ENCODE measurements around the gene SSX2IP.
A peak's percentile ranks its signal among the peaks of the same experiment; 100 is the strongest.
"Not testable (repeated sequence)": the region's sequence is repeated elsewhere in the genome, so short reads cannot be mapped to it uniquely, and the experiment has no call there.

SSX2IP gene

DNA sequence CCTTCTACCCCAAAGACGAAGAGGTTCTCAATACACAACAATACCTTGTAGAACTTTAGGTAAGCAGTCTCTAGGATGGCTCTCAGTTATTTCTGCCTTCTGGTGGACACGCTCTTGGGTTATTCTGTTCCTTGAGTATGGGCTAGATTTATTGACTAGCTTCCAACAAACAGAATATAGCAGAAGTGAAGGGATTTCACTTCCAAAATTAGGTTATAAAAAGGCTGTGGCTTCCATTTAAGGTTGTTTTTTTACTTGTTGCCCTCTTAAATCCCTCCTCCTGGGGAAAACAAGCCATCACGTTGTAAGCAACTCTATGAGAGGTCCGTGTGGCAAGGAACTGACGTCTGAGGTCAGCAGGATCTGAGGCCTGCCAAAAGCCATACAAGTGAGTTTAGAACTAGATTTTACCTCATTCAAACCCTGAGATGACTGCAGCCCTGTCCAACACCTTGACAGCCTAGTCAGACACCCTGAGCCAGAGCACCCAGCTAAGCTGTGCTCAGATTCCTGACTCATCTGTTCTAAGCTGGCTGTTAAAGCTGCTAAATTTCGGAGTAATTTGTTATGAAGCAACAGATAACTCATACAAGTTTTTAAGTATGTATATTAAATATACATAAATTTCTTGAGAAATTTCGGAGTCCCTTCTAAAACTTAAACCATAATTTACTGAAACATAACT lies 12.7 kb downstream of the SSX2IP start:
- no peak for DNase-seq (ENCODE audit: low read depth)

DNA sequence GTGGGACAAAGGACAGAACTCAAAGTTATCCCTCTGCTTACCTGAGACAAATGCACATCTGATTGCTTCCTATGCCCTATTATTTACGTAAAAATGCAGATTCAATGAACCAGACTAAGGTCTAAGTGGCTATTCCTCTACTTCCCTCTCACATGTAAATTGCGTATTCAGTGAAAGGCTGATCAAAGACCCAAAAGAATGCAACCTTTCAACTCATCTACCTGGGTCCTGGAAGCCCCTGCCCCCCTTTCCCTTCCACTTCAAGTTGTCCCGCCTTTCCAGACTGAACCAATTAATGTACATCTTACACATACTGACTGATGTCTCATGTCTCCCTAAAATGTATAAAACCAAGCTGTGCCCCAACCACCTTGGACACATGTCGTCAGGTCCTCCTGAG lies 14.6 kb downstream of the SSX2IP start:
- DNase-seq (ENCODE audit: low read depth) = no peak

DNA sequence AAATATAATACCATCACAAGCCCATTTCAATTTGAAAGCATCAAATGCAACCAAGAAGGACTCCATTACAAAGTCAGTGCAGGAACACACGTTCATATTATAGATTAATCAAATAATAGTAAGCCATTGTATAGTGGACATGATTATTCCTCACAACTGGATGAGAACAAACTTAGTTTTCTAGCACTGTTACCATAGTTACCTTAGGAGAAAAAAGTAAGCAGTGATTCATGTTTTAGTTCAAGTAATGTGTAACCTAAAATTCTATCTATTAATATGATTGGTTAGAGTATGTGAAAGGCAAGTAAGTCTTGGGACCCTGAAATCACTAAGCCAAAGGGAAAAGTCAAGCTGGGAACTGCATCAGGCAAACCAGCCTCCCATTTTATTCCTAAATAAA lies 15.2 kb downstream of the SSX2IP start:
- no peak for DNase-seq (ENCODE audit: low read depth)

DNA sequence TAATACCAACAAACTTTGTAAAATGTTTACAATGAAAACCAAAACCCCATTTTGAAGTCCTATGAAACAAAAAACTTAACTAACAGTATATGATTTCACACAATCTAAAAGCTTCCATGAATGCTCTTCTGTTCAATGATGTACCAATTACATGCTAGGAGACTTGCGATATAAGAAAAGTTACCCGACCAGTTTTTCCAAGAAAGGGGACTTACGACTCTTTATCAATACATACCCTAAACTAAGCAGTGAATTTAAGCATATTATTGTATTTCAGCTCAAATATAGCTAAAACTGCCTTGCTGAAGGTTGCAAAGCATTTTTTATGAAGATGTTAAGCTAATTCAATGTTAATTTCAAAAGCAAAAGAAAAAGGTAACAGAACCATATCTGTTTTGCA lies 15.6 kb downstream of the SSX2IP start:
- DNase-seq (ENCODE audit: low read depth) = no peak

DNA sequence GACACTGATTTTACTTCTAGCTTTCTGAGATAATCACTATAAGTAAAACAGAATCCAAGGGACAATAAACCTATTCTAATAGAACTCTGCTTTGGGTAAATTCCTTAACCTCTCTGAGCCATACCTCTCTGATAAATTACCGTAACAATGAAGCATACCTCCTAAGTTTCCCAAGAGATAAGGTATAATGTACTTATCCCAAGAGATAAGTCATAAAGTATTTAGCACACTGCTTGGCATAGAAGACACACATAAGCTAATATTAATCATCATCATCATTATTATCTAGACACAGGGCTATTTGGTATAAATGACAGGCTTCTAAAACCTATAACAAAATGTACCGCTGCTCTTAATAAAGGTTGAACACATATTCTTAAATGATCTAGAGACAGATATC lies 16.2 kb downstream of the SSX2IP start:
- DNase-seq (ENCODE audit: low read depth) = no peak

DNA sequence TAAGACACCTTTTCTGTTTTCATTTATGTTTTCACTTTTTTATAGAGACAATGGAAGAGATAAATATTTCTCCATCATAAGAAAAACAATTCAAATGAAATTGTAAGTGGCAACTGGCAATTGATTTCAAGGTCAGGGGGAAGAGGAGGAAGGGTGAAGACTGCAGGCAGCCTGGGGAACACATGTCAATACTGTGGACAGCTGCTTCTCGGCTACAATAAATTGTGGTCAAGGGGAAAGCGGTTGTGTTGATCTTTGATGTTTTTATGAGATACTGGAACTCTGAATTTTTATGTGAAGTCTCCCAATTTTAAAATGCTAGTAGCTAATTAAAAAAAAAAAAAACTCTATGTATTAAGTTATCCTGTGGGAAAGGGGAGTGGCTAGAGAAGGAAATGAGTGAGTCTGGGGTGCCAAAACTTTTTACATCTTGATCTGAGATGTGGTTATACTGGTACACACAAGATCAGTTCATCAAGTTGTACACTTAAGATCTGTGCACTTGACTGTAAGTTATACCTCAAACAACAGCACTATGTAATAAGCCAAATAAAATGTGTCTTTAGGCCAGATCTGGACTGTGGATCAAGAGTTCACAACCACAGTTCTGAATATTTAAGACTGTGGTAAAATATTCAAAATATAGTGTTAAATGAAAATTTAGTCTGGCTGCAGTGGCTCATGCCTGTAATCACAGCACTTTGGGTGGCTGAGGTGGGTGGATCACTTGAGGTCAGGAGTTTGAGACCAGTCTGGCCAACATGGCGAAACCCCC lies 18.0 kb downstream of the SSX2IP start:
- no peak for DNase-seq (ENCODE audit: low read depth)

- no peak for DNase-seq (ENCODE audit: low read depth)
Observed at GRCh38 chr1:84669831-84670230, 20.4 kb downstream of the SSX2IP start.

DNA sequence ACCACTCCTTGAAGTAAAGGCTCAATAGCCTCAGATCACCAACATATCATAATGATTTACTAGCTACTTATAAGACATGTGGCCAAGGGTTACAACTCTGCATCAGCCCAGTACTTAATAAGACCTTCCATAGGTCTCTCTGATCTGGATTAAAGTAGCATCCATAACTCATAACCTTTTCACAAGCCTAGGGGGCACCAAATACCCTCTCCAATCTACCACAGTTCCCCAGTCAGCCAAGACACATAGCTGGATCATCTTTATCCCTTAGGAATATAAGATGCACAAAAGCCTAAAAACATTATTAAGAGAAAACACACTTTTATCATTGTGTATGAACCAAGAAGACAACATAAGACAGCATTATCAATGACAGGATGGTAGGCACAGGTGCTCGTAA lies 22.1 kb downstream of the SSX2IP start:
- DNase-seq (ENCODE audit: low read depth) = no peak

- DNase-seq (ENCODE audit: low read depth) = no peak
Observed at GRCh38 chr1:84665703-84666317, 24.5 kb downstream of the SSX2IP start.

- DNase-seq (ENCODE audit: low read depth) = no peak
Observed at GRCh38 chr1:84653130-84653677, 37.1 kb downstream of the SSX2IP start.

DNA sequence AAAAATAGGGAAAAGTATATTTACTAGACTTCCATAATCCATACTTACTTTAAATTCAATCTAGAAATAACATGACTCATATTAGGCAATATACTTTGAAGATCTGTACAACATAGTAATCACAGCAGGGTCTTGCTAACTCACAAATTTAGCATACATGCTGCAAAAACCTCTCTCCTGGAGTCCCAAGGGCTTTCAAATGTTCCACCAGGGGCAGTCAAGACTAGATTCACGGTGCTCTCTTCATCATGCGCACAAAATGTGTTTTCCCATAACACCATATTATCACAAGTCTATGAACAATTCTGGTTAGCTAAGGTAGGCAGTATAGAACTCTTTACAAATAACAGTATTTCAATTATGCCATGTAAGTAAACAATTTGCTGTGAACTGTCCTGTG lies 45.8 kb downstream of the SSX2IP start:
- DNase-seq (ENCODE audit: low read depth) = no peak

- DNase-seq (ENCODE audit: low read depth) = no peak
Observed at GRCh38 chr1:84643183-84643582, 47.1 kb downstream of the SSX2IP start.

GRCh38 chr1:84642774-84643173 lies 47.5 kb downstream of the SSX2IP start:
- DNase-seq (ENCODE audit: low read depth) = no peak

DNA sequence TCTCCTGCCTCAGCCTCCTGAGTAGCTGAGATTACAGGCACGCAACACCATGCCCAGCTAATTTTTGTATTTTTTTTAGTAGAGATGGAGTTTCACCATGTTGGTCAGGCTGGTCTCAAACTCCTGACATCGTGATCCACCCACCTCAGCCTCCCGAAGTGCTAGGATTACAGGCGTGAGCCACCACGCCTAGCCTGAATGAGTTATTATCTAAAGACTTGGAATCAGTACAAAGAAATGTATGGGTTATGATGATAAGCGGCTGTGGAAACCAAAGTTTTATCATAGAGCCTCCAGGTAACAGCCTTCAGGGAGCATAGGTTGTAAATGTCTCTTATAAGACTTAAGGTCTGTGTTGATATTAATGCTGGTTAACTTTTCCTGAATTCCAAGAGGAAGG lies 50.5 kb downstream of the SSX2IP start:
- DNase-seq (ENCODE audit: low read depth) = not testable (repeated sequence)

DNA sequence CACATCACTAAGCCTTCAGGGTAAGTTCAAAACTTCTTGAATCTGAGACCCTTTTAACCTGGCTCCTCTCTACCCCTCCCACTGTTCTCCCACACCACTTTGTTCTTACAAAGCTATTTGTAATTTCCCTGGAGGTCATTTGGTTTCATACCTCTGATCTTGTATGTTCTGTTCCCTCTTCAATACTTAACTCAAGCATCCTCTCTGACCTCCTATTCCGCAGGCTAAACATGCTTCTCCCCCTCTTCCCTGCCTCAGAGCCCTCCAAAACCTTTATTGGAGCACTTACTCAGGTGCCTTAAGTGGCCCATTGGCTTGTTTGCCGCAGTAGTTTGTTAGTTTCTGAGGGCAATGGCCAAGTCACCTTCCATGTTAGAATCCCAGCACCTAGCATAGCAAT lies 54.8 kb downstream of the SSX2IP start:
- no peak for DNase-seq (ENCODE audit: low read depth)

DNA sequence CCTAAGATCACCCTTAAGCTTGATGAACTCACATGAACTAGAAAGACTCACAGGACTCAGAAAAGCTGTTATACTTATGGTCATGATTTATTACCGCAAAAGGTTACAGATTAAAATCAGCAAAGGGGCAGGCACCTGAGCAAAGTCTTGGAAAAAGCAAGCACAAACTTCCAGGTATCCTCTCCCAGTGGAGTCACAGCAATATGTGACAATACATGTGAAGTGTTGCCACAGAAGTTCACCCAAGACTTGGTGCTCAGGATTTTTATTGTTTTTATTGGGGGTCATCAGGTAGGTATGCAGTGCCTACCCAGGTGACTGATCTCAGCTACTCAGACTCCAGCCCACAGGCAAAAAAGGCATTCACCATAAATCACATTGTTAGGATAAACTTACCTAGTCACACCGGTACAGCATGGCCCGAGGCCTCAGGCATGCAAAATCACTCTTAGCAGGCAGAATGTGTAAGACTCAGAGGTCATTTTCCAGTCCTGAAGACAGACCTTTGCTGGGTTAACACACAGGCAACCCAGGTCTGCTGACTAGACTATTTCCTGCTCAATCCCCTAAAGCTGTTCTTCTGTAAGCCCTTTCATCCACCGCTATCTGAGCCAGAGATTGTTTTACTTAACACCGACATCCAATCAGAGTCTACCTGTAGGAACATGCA lies 55.6 kb downstream of the SSX2IP start:
- DNase-seq (ENCODE audit: low read depth) = no peak

- DNase-seq (ENCODE audit: low read depth) = no peak
Observed at GRCh38 chr1:84632673-84633434, 57.4 kb downstream of the SSX2IP start.

DNA sequence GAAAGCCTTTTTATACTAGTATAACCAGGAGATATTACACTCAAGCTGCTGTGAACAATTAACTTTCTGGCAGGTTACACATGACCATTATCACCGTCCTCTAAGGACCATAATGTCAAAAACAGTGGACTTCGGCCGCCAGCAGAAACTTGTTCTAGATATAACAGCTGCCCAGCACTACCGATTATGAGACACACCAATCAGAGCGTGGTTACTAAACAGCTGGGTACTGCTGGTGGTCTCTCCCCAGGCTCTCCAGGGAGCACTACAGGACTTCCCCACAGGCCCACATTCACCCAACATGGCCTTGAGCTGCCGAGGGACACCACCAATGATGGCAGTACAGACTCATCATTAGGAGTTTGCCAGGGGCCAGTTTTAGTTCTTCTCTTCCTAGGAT lies 58.1 kb downstream of the SSX2IP start:
- DNase-seq (ENCODE audit: low read depth) = no peak

DNA sequence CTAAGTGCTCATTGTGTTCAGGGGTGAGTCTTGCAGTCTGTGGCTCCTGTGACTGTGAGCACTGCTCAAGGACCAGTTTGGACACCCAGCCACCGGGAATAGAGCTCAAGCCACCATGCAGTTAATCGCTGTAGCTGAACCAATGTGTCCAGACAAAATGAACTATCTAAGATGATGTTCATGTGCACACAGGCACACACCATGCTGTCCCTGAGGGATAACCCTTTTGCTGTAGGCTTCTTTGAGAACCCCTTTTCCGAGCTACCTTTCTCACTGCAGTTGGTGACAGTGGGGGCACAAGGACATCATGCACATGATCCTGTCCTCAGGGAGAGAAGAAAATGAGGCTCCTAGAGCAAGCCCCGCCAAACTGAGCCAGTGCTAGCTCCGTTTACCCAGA lies 65.4 kb downstream of the SSX2IP start:
- DNase-seq (ENCODE audit: low read depth) = no peak

DNA sequence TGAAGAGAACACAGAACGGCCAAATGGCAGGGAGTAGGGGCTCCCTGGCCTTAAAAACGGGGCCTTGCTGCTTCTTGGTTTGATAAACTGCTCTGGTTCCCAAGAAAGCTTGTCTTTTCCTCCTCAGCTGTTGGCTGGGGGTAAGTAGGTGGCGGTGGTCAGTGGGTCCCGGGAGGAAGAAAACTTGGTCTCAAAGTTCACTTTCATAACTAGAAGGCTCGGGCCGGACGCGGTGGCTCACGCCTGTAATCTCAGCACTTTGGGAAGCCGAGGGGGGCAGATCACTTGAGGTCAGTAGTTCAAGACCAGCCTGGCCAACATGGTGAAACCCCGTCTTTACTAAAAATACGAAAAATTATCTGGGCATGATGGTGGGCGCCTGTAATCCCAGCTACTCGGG lies 68.7 kb downstream of the SSX2IP start:
- no peak for DNase-seq (ENCODE audit: low read depth)

DNA sequence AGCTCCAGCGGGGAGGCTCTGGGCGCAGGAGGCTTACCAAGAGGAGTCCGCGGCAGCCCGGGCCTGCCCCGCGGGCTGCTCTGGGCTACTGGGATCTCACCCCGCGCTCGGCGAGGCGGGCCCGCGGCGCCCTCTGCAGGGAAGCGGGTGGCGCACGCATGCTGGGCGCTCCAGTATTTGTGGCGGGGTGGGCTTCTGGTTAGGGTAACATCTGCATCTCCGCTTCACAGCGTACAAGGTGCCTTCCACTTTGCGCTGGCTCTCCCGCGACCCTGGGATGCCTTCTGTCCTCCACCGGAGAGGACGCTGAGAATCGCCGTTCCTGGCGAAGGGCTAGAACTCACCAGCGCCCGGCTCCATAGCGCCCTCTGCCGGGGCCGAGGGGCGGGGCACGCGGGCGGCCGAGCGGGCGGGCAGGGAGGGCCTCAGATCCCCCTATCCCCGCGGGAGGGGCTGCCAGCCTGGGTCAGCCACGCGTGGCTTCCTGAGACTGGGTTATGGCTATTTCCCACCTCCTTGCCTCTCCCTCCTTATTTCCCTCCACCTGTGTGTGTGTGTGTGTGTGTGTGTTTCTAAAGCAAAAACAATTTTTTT lies 69.4 kb downstream of the SSX2IP start:
- peak; percentile 69 for DNase-seq (ENCODE audit: low read depth)
